Liver (tissue), 9 donors: ENCODE results near the gene F2RL3. TPM values are rescaled to one million over a fixed set of nuclear protein-coding genes. Genes with fewer than 3 reads are reported as not detected.

ENCODE experiments used
- DNase-seq: peaks from one replicate; pipeline ENCODE4 v3.0.0-alpha.2; 2017; ENCODE audit warnings: low spot score
- H3K27ac ChIP-seq, 2 donors: one replicate each; pipeline ENCODE4 v1.7.0; 2013; ENCODE audit warnings: inconsistent platforms in 2 of 2, low read length in 2 of 2, control low read depth in 1 of 2, low read depth in 1 of 2, mild to moderate bottlenecking in 1 of 2
- H3K27me3 ChIP-seq, 4 donors: one replicate each; pipeline versions ENCODE4 v1.6.1 to v1.7.0; 2013; ENCODE audit warnings: low read length in 3 of 4, inconsistent platforms in 1 of 4, mild to moderate bottlenecking in 1 of 4, moderate library complexity in 1 of 4; ENCODE audit not compliant: control insufficient read depth in 4 of 4, insufficient read depth in 4 of 4
- H3K36me3 ChIP-seq, 4 donors: one replicate each; pipeline versions ENCODE4 v1.6.1 to v1.7.0; 2013; ENCODE audit warnings: low read length in 3 of 4, mild to moderate bottlenecking in 3 of 4, low read depth in 1 of 4, moderate library complexity in 1 of 4; ENCODE audit not compliant: control insufficient read depth in 4 of 4, insufficient read depth in 3 of 4
- H3K4me1 ChIP-seq, 4 donors: one replicate each; pipeline versions ENCODE4 v1.6.1 to v1.7.0; 2013; ENCODE audit warnings: low read length in 3 of 4, mild to moderate bottlenecking in 3 of 4, moderate library complexity in 1 of 4; ENCODE audit not compliant: control insufficient read depth in 4 of 4, insufficient read depth in 4 of 4
- H3K4me3 ChIP-seq, 3 donors: one replicate each; pipeline versions ENCODE4 v1.6.1 to v1.7.0; 2013; ENCODE audit warnings: low read length in 3 of 3, control low read depth in 1 of 3, low read depth in 1 of 3, mild to moderate bottlenecking in 1 of 3
- H3K9ac ChIP-seq, 2 donors: one replicate each; pipeline ENCODE4 v1.7.0; 2013; ENCODE audit warnings: low read length in 2 of 2, mild to moderate bottlenecking in 2 of 2, moderate library complexity in 2 of 2, control low read depth in 1 of 2, low read depth in 1 of 2
- H3K9me3 ChIP-seq, 4 donors: one replicate each; pipeline versions ENCODE4 v1.6.1 to v1.7.0; 2013; ENCODE audit warnings: low read length in 3 of 4; ENCODE audit not compliant: control insufficient read depth in 4 of 4
- CTCF ChIP-seq: fragments of 150-350 bp; IDR thresholded peaks from 2 replicates; pipeline ENCODE4 v1.5.1; 2017; ENCODE audit warnings: improper control_type of control experiment, low read depth, low read length; ENCODE audit not compliant: missing input control
- EGR1 ChIP-seq, 2 donors: IDR thresholded peaks; 2 replicates each; pipeline ENCODE4 v1.6.1; 2016 to 2018; ENCODE audit warnings: antibody characterized with exemption in 2 of 2, low read depth in 2 of 2
- FOXA1 ChIP-seq: IDR thresholded peaks from 2 replicates; pipeline ENCODE4 v1.6.1; 2016; ENCODE audit warnings: antibody characterized with exemption
- FOXA2 ChIP-seq: IDR thresholded peaks from 2 replicates; pipeline ENCODE4 v1.6.1; 2016; ENCODE audit warnings: antibody characterized with exemption
- GABPA ChIP-seq, 2 donors: IDR thresholded peaks in 1 of 2; conservative IDR thresholded peaks in 1 of 2; 2 replicates each; pipeline ENCODE4 v1.6.1; 2016; ENCODE audit warnings: antibody characterized with exemption in 2 of 2, mild to moderate bottlenecking in 1 of 2, moderate library complexity in 1 of 2
- HNF4A ChIP-seq, 2 donors: conservative IDR thresholded peaks; 2 replicates each; pipeline ENCODE4 v1.6.1; 2016; ENCODE audit warnings: antibody characterized with exemption in 2 of 2, mild to moderate bottlenecking in 2 of 2
- JUND ChIP-seq, 2 donors: IDR thresholded peaks; 2 replicates each; pipeline ENCODE4 v1.6.1; 2016; ENCODE audit warnings: antibody characterized with exemption in 2 of 2
- NR2F2 ChIP-seq: IDR thresholded peaks from 2 replicates; pipeline ENCODE4 v1.6.1; 2016; ENCODE audit warnings: antibody characterized with exemption
- RAD21 ChIP-seq, 2 donors: IDR thresholded peaks; 2 replicates each; pipeline ENCODE4 v1.6.1; 2016; ENCODE audit warnings: antibody characterized with exemption in 2 of 2, mild to moderate bottlenecking in 2 of 2
- RXRA ChIP-seq, 2 donors: IDR thresholded peaks; 2 replicates each; pipeline ENCODE4 v1.6.1; 2017 to 2018; ENCODE audit warnings: antibody characterized with exemption in 2 of 2, mild to moderate bottlenecking in 1 of 2
- SP1 ChIP-seq: IDR thresholded peaks from 2 replicates; pipeline ENCODE4 v1.6.1; 2018; ENCODE audit warnings: antibody characterized with exemption, mild to moderate bottlenecking
- TAF1 ChIP-seq: conservative IDR thresholded peaks from 2 replicates; pipeline ENCODE4 v1.6.1; 2016; ENCODE audit warnings: antibody characterized with exemption, mild to moderate bottlenecking
- WGBS: extraction: QIAGEN DNeasy Blood & Tissue Kit; methylation state at CpG from one replicate; pipeline ENCODE4 v1.1.7; 2013; 5-methylcytosine and 5-hydroxymethylcytosine counted together
- polyA plus RNA-seq, 2 donors: library from polyadenylated mRNA; stranded (reverse) in 1 of 2; unstranded in 1 of 2; fragments of 200-250 nt in 1 of 2; fragments of >200 nt in 1 of 2; fragmentation: Nextera tagmentation in 1 of 2; extraction: Ambion mirVana in 1 of 2; gene quantifications; one replicate each; pipeline versions ENCODE4 v1.2.1 to v1.2.3, GENCODE V29; 2013 to 2015
- total RNA-seq, 2 donors: library from RNA; depleted of rRNA; stranded (reverse); fragments of >200 nt; gene quantifications; one replicate each; pipeline ENCODE4 v1.2.3, GENCODE V29; 2014
- TF ChIP-seq, protein P1 (sequence below): IDR thresholded peaks from 2 replicates; pipeline ENCODE4 v1.6.1; 2016; ENCODE audit warnings: antibody characterized with exemption, mild to moderate bottlenecking
- TF ChIP-seq, protein P2 (sequence below): IDR thresholded peaks from 2 replicates; pipeline ENCODE4 v1.6.1; 2016; ENCODE audit warnings: antibody characterized with exemption
- TF ChIP-seq, protein P3 (sequence below): IDR thresholded peaks from 2 replicates; pipeline ENCODE4 v1.6.1; 2016; ENCODE audit warnings: antibody characterized with exemption
- donor health status: healthy.
- donor health status: healthy.
- donor health status: healthy.
- donor health status: healthy.
- donor health status: healthy.

Gene F2RL3
- total and polyA plus RNA-seq, 4 donors, result 0.08 to 1.6 (median 0.20) TPM

- no peak overlapping the region for H3K27ac ChIP-seq
- H3K27me3 ChIP-seq, result peaks cover 0 to 3% (median under 1%) of the 10 kb centered on the region in 4 donors
- no peak overlapping the region for H3K4me3 ChIP-seq
- H3K4me1 ChIP-seq, result peaks cover 0 to 6% (median 4%) of the 10 kb centered on the region in 4 donors
- H3K9ac ChIP-seq, result no peak overlapping the region
- 87% methylated on average over 12 of the region's 12 CpGs for whole genome bisulfite sequencing
- H3K36me3 ChIP-seq, result no peaks in the 10 kb centered on the region
- DNase-seq, result no peak
- no peaks in the 10 kb centered on the region for H3K9me3 ChIP-seq
- TF ChIP-seq, protein P1, sequence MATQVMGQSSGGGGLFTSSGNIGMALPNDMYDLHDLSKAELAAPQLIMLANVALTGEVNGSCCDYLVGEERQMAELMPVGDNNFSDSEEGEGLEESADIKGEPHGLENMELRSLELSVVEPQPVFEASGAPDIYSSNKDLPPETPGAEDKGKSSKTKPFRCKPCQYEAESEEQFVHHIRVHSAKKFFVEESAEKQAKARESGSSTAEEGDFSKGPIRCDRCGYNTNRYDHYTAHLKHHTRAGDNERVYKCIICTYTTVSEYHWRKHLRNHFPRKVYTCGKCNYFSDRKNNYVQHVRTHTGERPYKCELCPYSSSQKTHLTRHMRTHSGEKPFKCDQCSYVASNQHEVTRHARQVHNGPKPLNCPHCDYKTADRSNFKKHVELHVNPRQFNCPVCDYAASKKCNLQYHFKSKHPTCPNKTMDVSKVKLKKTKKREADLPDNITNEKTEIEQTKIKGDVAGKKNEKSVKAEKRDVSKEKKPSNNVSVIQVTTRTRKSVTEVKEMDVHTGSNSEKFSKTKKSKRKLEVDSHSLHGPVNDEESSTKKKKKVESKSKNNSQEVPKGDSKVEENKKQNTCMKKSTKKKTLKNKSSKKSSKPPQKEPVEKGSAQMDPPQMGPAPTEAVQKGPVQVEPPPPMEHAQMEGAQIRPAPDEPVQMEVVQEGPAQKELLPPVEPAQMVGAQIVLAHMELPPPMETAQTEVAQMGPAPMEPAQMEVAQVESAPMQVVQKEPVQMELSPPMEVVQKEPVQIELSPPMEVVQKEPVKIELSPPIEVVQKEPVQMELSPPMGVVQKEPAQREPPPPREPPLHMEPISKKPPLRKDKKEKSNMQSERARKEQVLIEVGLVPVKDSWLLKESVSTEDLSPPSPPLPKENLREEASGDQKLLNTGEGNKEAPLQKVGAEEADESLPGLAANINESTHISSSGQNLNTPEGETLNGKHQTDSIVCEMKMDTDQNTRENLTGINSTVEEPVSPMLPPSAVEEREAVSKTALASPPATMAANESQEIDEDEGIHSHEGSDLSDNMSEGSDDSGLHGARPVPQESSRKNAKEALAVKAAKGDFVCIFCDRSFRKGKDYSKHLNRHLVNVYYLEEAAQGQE, result no peak
- TF ChIP-seq, protein P2, sequence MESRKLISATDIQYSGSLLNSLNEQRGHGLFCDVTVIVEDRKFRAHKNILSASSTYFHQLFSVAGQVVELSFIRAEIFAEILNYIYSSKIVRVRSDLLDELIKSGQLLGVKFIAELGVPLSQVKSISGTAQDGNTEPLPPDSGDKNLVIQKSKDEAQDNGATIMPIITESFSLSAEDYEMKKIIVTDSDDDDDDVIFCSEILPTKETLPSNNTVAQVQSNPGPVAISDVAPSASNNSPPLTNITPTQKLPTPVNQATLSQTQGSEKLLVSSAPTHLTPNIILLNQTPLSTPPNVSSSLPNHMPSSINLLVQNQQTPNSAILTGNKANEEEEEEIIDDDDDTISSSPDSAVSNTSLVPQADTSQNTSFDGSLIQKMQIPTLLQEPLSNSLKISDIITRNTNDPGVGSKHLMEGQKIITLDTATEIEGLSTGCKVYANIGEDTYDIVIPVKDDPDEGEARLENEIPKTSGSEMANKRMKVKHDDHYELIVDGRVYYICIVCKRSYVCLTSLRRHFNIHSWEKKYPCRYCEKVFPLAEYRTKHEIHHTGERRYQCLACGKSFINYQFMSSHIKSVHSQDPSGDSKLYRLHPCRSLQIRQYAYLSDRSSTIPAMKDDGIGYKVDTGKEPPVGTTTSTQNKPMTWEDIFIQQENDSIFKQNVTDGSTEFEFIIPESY, result no peak
- no peak for TF ChIP-seq GABPA (IDR thresholded peaks at IDR 0.05 in 1 of 2, conservative IDR thresholded peaks at IDR 0.05 in 1 of 2)
Measured at GRCh38 chr19:16898361-16899015, 9.7 kb downstream of the F2RL3 start.

GRCh38 chr19:16899566-16900075, 10.8 kb downstream of the F2RL3 start:
- no peaks in the 10 kb centered on the region for H3K36me3 ChIP-seq
- DNase-seq, result no peak
- no peaks in the 10 kb centered on the region for H3K9me3 ChIP-seq
- H3K4me3 ChIP-seq, result no peak overlapping the region
- no peak overlapping the region for H3K27ac ChIP-seq
- TF ChIP-seq JUND (IDR thresholded peaks at IDR 0.05) (no peak), SP1 (no peak), CTCF (peak; percentile 45), HNF4A (conservative IDR thresholded peaks at IDR 0.05) (no peak), NR2F2 (no peak), FOXA1 (no peak), FOXA2 (no peak), RXRA (IDR thresholded peaks at IDR 0.05) (no peak), TAF1 (no peak), RAD21 (IDR thresholded peaks at IDR 0.05) (peak; percentile 60 to 81), EGR1 (IDR thresholded peaks at IDR 0.05; ENCODE audit: low read depth in 2 of 2) (no peak)
- TF ChIP-seq, protein P2, result no peak
- TF ChIP-seq, protein P3, sequence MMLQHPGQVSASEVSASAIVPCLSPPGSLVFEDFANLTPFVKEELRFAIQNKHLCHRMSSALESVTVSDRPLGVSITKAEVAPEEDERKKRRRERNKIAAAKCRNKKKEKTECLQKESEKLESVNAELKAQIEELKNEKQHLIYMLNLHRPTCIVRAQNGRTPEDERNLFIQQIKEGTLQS, result no peak
- 27% methylated on average over 7 of the region's 7 CpGs for WGBS
- H3K9ac ChIP-seq, result no peak overlapping the region
- H3K27me3 ChIP-seq, result peaks cover 0 to 3% (median under 1%) of the 10 kb centered on the region in 4 donors
- peaks cover 0 to 6% (median 4%) of the 10 kb centered on the region in 4 donors for H3K4me1 ChIP-seq
